Neural cell (in vitro differentiated cells): ENCODE data around the gene PRUNE2.

Experiments
- EP300 ChIP-seq: fragments of 450-650 bp; conservative IDR thresholded peaks from 2 replicates; pipeline ENCODE4 v1.6.1; 2014; ENCODE audit warnings: antibody characterized with exemption, mild to moderate bottlenecking, moderate library complexity; ENCODE audit not compliant: poor library complexity, severe bottlenecking
- POLR2AphosphoS5 ChIP-seq: IDR thresholded peaks from 2 replicates; pipeline ENCODE4 v1.6.1; 2012
- RAD21 ChIP-seq: fragments of 450-650 bp; conservative IDR thresholded peaks from 2 replicates; pipeline ENCODE4 v1.6.1; 2014; ENCODE audit warnings: antibody characterized with exemption, mild to moderate bottlenecking, moderate library complexity
- REST ChIP-seq: IDR thresholded peaks from 2 replicates; pipeline ENCODE4 v1.6.1; 2012; ENCODE audit warnings: borderline replicate concordance
- TAF1 ChIP-seq: IDR thresholded peaks from 2 replicates; pipeline ENCODE4 v1.6.1; 2012; ENCODE audit warnings: low read depth
- TF ChIP-seq, protein P1 (sequence below): fragments of 450-650 bp; IDR thresholded peaks from 2 replicates; pipeline ENCODE4 v1.5.1; 2014; ENCODE audit warnings: antibody characterized with exemption, mild to moderate bottlenecking, moderate library complexity; ENCODE audit not compliant: poor library complexity, severe bottlenecking

GRCh38 chr9:76944011-76944410, 38.1 kb upstream of the PRUNE2 start:
- TF ChIP-seq EP300 (no peak), POLR2AphosphoS5 (no peak), TAF1 (no peak), RAD21 (no peak), REST (no peak)
- TF ChIP-seq, protein P1, sequence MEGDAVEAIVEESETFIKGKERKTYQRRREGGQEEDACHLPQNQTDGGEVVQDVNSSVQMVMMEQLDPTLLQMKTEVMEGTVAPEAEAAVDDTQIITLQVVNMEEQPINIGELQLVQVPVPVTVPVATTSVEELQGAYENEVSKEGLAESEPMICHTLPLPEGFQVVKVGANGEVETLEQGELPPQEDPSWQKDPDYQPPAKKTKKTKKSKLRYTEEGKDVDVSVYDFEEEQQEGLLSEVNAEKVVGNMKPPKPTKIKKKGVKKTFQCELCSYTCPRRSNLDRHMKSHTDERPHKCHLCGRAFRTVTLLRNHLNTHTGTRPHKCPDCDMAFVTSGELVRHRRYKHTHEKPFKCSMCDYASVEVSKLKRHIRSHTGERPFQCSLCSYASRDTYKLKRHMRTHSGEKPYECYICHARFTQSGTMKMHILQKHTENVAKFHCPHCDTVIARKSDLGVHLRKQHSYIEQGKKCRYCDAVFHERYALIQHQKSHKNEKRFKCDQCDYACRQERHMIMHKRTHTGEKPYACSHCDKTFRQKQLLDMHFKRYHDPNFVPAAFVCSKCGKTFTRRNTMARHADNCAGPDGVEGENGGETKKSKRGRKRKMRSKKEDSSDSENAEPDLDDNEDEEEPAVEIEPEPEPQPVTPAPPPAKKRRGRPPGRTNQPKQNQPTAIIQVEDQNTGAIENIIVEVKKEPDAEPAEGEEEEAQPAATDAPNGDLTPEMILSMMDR: no peak
